HepG2 (cell line): ENCODE measurements around the gene ZNF629. TPM values are rescaled to one million over a fixed set of nuclear protein-coding genes. Genes with fewer than 3 reads are reported as not detected.

Experiments used
- ELF1 ChIP-seq: sonication (generic); formaldehyde crosslinking; IDR thresholded peaks from 2 replicates; pipeline ENCODE4 v1.4.0; 2020; ENCODE audit warnings: missing genetic modification reagents
- FOXP4 ChIP-seq: sonication (generic); formaldehyde crosslinking; IDR thresholded peaks from 2 replicates; pipeline ENCODE4 v1.4.0; 2020; ENCODE audit warnings: missing genetic modification reagents
- ISX ChIP-seq: sonication (generic); formaldehyde crosslinking; conservative IDR thresholded peaks from 2 replicates; pipeline ENCODE4 v1.5.0; 2020; ENCODE audit warnings: missing genetic modification reagents
- LCORL ChIP-seq, 2 experiments: fragments of 450-650 bp in 1 of 2; sonication (generic) in 1 of 2; formaldehyde crosslinking in 1 of 2; IDR thresholded peaks; 2 replicates each; pipeline versions ENCODE4 v1.5.0 to v1.6.1; 2017 to 2020; ENCODE audit warnings: antibody characterized with exemption in 1 of 2, missing genetic modification reagents in 1 of 2
- NCOR1 ChIP-seq: fragments of 200-600 bp; sonication (generic); IDR thresholded peaks from 2 replicates; pipeline ENCODE4 v1.7.0; 2017; ENCODE audit warnings: antibody characterized with exemption, low read length, borderline replicate concordance
- RFX5 ChIP-seq: IDR thresholded peaks from 2 replicates; pipeline ENCODE4 v1.6.1; 2011; ENCODE audit warnings: low read depth, low read length, improper control_type of control experiment
- RNF2 ChIP-seq: fragments of 450-650 bp; conservative IDR thresholded peaks from 2 replicates; pipeline ENCODE4 v1.6.1; 2016; ENCODE audit warnings: low read depth
- SP2 ChIP-seq: sonication (generic); formaldehyde crosslinking; IDR thresholded peaks from 2 replicates; pipeline ENCODE4 v1.5.1; 2020; ENCODE audit warnings: mild to moderate bottlenecking, missing genetic modification reagents
- TP53 ChIP-seq: sonication (generic); formaldehyde crosslinking; conservative IDR thresholded peaks from 2 replicates; pipeline ENCODE4 v1.4.0; 2020; ENCODE audit warnings: missing genetic modification reagents
- ZC3H13 ChIP-seq: sonication (generic); formaldehyde crosslinking; IDR thresholded peaks from 2 replicates; pipeline ENCODE4 v1.8.1; 2023; ENCODE audit warnings: mild to moderate bottlenecking, missing genetic modification reagents, moderate library complexity
- ZFP82 ChIP-seq: sonication (generic); formaldehyde crosslinking; IDR thresholded peaks from 2 replicates; pipeline ENCODE4 v1.5.1; 2020; ENCODE audit warnings: mild to moderate bottlenecking, missing genetic modification reagents, borderline replicate concordance
- ZNF121 ChIP-seq: sonication (generic); formaldehyde crosslinking; IDR thresholded peaks from 2 replicates; pipeline ENCODE4 v1.5.0; 2020; ENCODE audit warnings: mild to moderate bottlenecking, missing genetic modification reagents
- ZNF17 ChIP-seq: sonication (generic); formaldehyde crosslinking; IDR thresholded peaks from 2 replicates; pipeline ENCODE4 v1.5.0; 2020; ENCODE audit warnings: mild to moderate bottlenecking, missing genetic modification reagents
- ZNF24 ChIP-seq: fragments of 450-650 bp; IDR thresholded peaks from 2 replicates; pipeline ENCODE4 v1.6.1; 2017; ENCODE audit warnings: antibody characterized with exemption, mild to moderate bottlenecking
- ZNF337 ChIP-seq: sonication (generic); formaldehyde crosslinking; IDR thresholded peaks from 2 replicates; pipeline ENCODE4 v1.5.1; 2020; ENCODE audit warnings: missing genetic modification reagents, low read depth, mild to moderate bottlenecking, borderline replicate concordance
- ZNF552 ChIP-seq: sonication (generic); formaldehyde crosslinking; IDR thresholded peaks from 2 replicates; pipeline ENCODE4 v1.9.0; 2022; ENCODE audit warnings: missing genetic modification reagents, mild to moderate bottlenecking, borderline replicate concordance
- ZNF704 ChIP-seq: sonication (generic); formaldehyde crosslinking; IDR thresholded peaks from 2 replicates; pipeline ENCODE4 v1.8.1; 2023; ENCODE audit warnings: mild to moderate bottlenecking, inconsistent platforms, moderate library complexity, missing genetic modification reagents, borderline replicate concordance
- ZNF776 ChIP-seq: sonication (generic); formaldehyde crosslinking; IDR thresholded peaks from 2 replicates; pipeline ENCODE4 v1.4.0; 2020; ENCODE audit warnings: mild to moderate bottlenecking, missing genetic modification reagents
- ZSCAN25 ChIP-seq: sonication (generic); formaldehyde crosslinking; IDR thresholded peaks from 2 replicates; pipeline ENCODE4 v1.8.0; 2022; ENCODE audit warnings: mild to moderate bottlenecking, missing genetic modification reagents
- polyA plus RNA-seq, 8 experiments: library from polyadenylated mRNA; depleted of rRNA in 3 of 8; stranded (reverse) in 7 of 8; unstranded in 1 of 8; fragments of >200 nt; fragmentation: Illumina TruSeq in 4 of 8; extraction: Trizol in 4 of 8; gene quantifications; 2 replicates each; pipeline versions ENCODE4 v1.2.1 to v1.2.3, GENCODE V29; 2011 to 2016; ENCODE audit warnings: low read depth in 4 of 8, missing spikeins in 1 of 8, mixed read lengths in 1 of 8; ENCODE audit not compliant: insufficient read depth in 1 of 8
- total RNA-seq, 5 experiments: library from RNA; depleted of rRNA; stranded (reverse); fragments of >200 nt; fragmentation: Illumina TruSeq; extraction: Trizol; gene quantifications; 2 replicates each; pipeline ENCODE4 v1.2.3, GENCODE V29; 2016; ENCODE audit warnings: low read depth in 1 of 5
- TF ChIP-seq, protein P1 (sequence below), 2 experiments: fragments of 450-650 bp in 1 of 2; sonication (generic) in 1 of 2; formaldehyde crosslinking; IDR thresholded peaks; 2 replicates each; pipeline versions ENCODE4 v1.5.0 to v1.8.0; 2020 to 2022; ENCODE audit warnings: mild to moderate bottlenecking in 1 of 2, missing genetic modification reagents in 1 of 2
- TF ChIP-seq, protein P2 (sequence below): IDR thresholded peaks from 2 replicates; pipeline ENCODE4 v1.6.1; 2016; ENCODE audit warnings: missing compliant biosample characterization, missing genetic modification reagents, borderline replicate concordance
- TF ChIP-seq, protein P3 (sequence below): IDR thresholded peaks from 2 replicates; pipeline ENCODE4 v1.6.1; 2016; ENCODE audit warnings: low read depth, control low read depth

Gene ZNF629
- total and polyA plus RNA-seq, 2 of the 13 experiments (the other 11 are each of a cell fraction or from before 2014, with no cell fraction given): 6.1 to 16.5 TPM

GRCh38 chr16:30805370-30806169 is 18.6 kb upstream of the ZNF629 start (continued):
- TF ChIP-seq, protein P1, sequence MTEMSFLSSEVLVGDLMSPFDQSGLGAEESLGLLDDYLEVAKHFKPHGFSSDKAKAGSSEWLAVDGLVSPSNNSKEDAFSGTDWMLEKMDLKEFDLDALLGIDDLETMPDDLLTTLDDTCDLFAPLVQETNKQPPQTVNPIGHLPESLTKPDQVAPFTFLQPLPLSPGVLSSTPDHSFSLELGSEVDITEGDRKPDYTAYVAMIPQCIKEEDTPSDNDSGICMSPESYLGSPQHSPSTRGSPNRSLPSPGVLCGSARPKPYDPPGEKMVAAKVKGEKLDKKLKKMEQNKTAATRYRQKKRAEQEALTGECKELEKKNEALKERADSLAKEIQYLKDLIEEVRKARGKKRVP (CRISPR knock-in tag; IDR thresholded peaks at IDR 0.05): no peak; a peak in 1 of 4 replicates
- TF ChIP-seq TP53 (CRISPR knock-in tag): peak; percentile 86
- TF ChIP-seq ZNF337 (CRISPR knock-in tag): peak; percentile 65; the same call in 1 of the 2 replicates
- TF ChIP-seq ZNF776 (CRISPR knock-in tag): no peak
- peak; percentile 85 for TF ChIP-seq ZNF121 (CRISPR knock-in tag)
- peak; percentile 78; the same call in 1 of the 2 replicates for TF ChIP-seq ZNF704 (CRISPR knock-in tag)
- 0 out of 2 replicates have a peak, but pooled peaks have one; percentile 47 for TF ChIP-seq SP2 (CRISPR knock-in tag)
- TF ChIP-seq, protein P2, sequence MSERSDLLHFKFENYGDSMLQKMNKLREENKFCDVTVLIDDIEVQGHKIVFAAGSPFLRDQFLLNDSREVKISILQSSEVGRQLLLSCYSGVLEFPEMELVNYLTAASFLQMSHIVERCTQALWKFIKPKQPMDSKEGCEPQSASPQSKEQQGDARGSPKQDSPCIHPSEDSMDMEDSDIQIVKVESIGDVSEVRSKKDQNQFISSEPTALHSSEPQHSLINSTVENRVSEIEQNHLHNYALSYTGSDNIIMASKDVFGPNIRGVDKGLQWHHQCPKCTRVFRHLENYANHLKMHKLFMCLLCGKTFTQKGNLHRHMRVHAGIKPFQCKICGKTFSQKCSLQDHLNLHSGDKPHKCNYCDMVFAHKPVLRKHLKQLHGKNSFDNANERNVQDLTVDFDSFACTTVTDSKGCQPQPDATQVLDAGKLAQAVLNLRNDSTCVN (CRISPR knock-in tag): peak; percentile 71
- no peak for TF ChIP-seq RNF2
- TF ChIP-seq ZC3H13 (CRISPR knock-in tag): peak; percentile 80; the same call in 1 of the 2 replicates
- peak; percentile 66; the same call in 1 of the 2 replicates for TF ChIP-seq ZNF24
- TF ChIP-seq LCORL (IDR thresholded peaks at IDR 0.05): 0 out of 2 replicates have a peak, but pooled peaks have one; percentile 57
- peak; percentile 93 for TF ChIP-seq LCORL (CRISPR knock-in tag; IDR thresholded peaks at IDR 0.05)
- TF ChIP-seq, protein P3, sequence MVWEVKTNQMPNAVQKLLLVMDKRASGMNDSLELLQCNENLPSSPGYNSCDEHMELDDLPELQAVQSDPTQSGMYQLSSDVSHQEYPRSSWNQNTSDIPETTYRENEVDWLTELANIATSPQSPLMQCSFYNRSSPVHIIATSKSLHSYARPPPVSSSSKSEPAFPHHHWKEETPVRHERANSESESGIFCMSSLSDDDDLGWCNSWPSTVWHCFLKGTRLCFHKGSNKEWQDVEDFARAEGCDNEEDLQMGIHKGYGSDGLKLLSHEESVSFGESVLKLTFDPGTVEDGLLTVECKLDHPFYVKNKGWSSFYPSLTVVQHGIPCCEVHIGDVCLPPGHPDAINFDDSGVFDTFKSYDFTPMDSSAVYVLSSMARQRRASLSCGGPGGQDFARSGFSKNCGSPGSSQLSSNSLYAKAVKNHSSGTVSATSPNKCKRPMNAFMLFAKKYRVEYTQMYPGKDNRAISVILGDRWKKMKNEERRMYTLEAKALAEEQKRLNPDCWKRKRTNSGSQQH (CRISPR knock-in tag): peak; percentile 92
- peak; percentile 98 for TF ChIP-seq ELF1 (CRISPR knock-in tag)
- TF ChIP-seq RFX5: peak; percentile 62; the same call in 1 of the 2 replicates
- peak; percentile 71; the same call in 1 of the 2 replicates for TF ChIP-seq ZNF552 (CRISPR knock-in tag)
- peak; percentile 99; the same call in 1 of the 2 replicates for TF ChIP-seq ZFP82 (CRISPR knock-in tag)
- 0 out of 2 replicates have a peak, but pooled peaks have one; percentile 15 for TF ChIP-seq ZNF17
- TF ChIP-seq FOXP4 (CRISPR knock-in tag): peak; percentile 52; the same call in 1 of the 2 replicates
- no peak; the same call in 1 of the 2 replicates for TF ChIP-seq ZSCAN25 (CRISPR knock-in tag)
- no peak for TF ChIP-seq ISX (CRISPR knock-in tag)
- TF ChIP-seq NCOR1: no peak
